ENCODE data around the gene MLLT1.

MLLT1 gene

DNA sequence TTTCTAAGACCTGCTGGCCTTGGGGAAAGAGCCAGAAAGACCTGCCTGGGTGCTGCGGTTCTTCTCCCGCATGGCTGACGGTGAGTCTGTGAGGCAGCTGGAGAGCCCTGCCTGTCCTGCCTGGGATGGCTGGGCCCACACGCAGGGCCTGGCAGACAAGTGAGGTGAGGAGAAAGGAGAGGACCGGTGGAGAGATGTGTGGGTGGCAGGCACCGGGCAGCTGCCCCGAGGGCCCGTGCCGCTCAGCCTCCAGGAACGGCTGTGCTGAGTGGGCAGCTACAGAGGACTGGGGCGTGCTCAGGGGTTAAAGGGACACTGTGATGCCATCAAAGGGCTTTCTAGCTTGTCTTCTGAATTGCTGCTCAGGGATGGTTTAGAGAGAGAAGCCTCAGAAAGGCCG is 53.8 kb downstream of the MLLT1 start:
- H3K36me3 ChIP-seq (ENCODE audit: control insufficient read depth, low read length): peaks cover 29% of the 10 kb centered on the region; the same call in 1 of the 2 replicates

GRCh38 chr19:6225232-6225865 is 54.4 kb downstream of the MLLT1 start:
- H3K27ac ChIP-seq (ENCODE audit: low read depth, low read length): no peak overlapping the region
- TF ChIP-seq, protein P1, sequence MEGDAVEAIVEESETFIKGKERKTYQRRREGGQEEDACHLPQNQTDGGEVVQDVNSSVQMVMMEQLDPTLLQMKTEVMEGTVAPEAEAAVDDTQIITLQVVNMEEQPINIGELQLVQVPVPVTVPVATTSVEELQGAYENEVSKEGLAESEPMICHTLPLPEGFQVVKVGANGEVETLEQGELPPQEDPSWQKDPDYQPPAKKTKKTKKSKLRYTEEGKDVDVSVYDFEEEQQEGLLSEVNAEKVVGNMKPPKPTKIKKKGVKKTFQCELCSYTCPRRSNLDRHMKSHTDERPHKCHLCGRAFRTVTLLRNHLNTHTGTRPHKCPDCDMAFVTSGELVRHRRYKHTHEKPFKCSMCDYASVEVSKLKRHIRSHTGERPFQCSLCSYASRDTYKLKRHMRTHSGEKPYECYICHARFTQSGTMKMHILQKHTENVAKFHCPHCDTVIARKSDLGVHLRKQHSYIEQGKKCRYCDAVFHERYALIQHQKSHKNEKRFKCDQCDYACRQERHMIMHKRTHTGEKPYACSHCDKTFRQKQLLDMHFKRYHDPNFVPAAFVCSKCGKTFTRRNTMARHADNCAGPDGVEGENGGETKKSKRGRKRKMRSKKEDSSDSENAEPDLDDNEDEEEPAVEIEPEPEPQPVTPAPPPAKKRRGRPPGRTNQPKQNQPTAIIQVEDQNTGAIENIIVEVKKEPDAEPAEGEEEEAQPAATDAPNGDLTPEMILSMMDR (IDR thresholded peaks at IDR 0.05; ENCODE audit: low read depth, low read length, poor library complexity, severe bottlenecking): no peak
- no peak for TF ChIP-seq EZH2phosphoT487 (IDR thresholded peaks at IDR 0.05; ENCODE audit: borderline replicate concordance, low read length)
- no peaks in the 10 kb centered on the region for H3K9me2 ChIP-seq (replicated peaks; ENCODE audit: control insufficient read depth, low read length)
- no peaks in the 10 kb centered on the region for H4K20me1 ChIP-seq (ENCODE audit: control insufficient read depth, insufficient read depth, low read depth, low read length)
- H3K4me3 ChIP-seq (ENCODE audit: low read length): no peak overlapping the region
- H3K36me3 ChIP-seq (ENCODE audit: control insufficient read depth, low read length): peaks cover 27% of the 10 kb centered on the region; the same call in 1 of the 2 replicates
- H3K9me3 ChIP-seq (ENCODE audit: control insufficient read depth, insufficient read depth, low read length): no peaks in the 10 kb centered on the region
- H3K4me2 ChIP-seq (ENCODE audit: low read length): no peak overlapping the region
- no peaks in the 10 kb centered on the region for H3K27me3 ChIP-seq (ENCODE audit: control insufficient read depth, low read length)
- no peaks in the 10 kb centered on the region for H3F3A ChIP-seq (ENCODE audit: control insufficient read depth, insufficient read depth)
- H3K79me2 ChIP-seq (ENCODE audit: control insufficient read depth, low read length): peaks cover 2% of the 10 kb centered on the region; the same call in 1 of the 2 replicates
- no peaks in the 10 kb centered on the region for H3K4me1 ChIP-seq (ENCODE audit: control insufficient read depth, low read length)

More for the DNA sequence above, 53.8 kb downstream of the MLLT1 start:
- Histone ChIP-seq H3K9me3 (ENCODE audit: control insufficient read depth, insufficient read depth, low read length) (no peaks in the 10 kb centered on the region), H3F3A (ENCODE audit: control insufficient read depth, insufficient read depth) (no peaks in the 10 kb centered on the region), H4K20me1 (ENCODE audit: control insufficient read depth, insufficient read depth, low read depth, low read length) (no peaks in the 10 kb centered on the region), H3K79me2 (ENCODE audit: control insufficient read depth, low read length) (peaks cover 6% of the 10 kb centered on the region), H3K4me1 (ENCODE audit: control insufficient read depth, low read length) (no peaks in the 10 kb centered on the region), H3K27ac (ENCODE audit: low read depth, low read length) (no peak overlapping the region), H3K9me2 (replicated peaks; ENCODE audit: control insufficient read depth, low read length) (no peaks in the 10 kb centered on the region), H3K4me2 (ENCODE audit: low read length) (no peak overlapping the region), H3K4me3 (ENCODE audit: low read length) (no peak overlapping the region), H3K27me3 (ENCODE audit: control insufficient read depth, low read length) (no peaks in the 10 kb centered on the region)
- no peak for TF ChIP-seq EZH2phosphoT487 (IDR thresholded peaks at IDR 0.05; ENCODE audit: borderline replicate concordance, low read length)
- TF ChIP-seq, protein P1 (IDR thresholded peaks at IDR 0.05; ENCODE audit: low read depth, low read length, poor library complexity, severe bottlenecking): no peak

DNA sequence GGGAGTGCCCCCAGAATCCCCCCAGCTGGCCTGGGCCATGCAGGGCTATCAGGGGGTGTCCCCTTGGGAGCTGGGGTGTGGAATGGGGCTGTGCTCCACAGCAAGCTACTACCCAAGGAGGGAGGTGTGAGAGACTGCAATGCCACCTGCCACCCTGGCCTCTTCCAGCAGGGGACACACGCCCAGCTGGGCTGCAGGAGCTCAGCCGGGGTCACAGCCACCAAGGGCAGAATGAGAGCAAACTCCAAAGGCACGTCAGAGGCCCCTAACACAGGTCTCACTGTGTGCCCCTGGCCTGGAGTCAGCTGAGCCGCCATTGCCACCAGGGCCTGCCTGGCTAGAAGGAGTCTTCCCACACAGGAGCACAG is 55.5 kb downstream of the MLLT1 start:
- Histone ChIP-seq H3K27ac (ENCODE audit: low read depth, low read length) (no peak overlapping the region), H3K9me2 (replicated peaks; ENCODE audit: control insufficient read depth, low read length) (no peaks in the 10 kb centered on the region), H3F3A (ENCODE audit: control insufficient read depth, insufficient read depth) (no peaks in the 10 kb centered on the region), H3K36me3 (ENCODE audit: control insufficient read depth, low read length) (peaks cover 23% of the 10 kb centered on the region; the same call in 1 of the 2 replicates), H3K4me1 (ENCODE audit: control insufficient read depth, low read length) (no peaks in the 10 kb centered on the region), H4K20me1 (ENCODE audit: control insufficient read depth, insufficient read depth, low read depth, low read length) (no peaks in the 10 kb centered on the region), H3K9me3 (ENCODE audit: control insufficient read depth, insufficient read depth, low read length) (no peaks in the 10 kb centered on the region), H3K4me2 (ENCODE audit: low read length) (no peak overlapping the region), H3K4me3 (ENCODE audit: low read length) (no peak overlapping the region), H3K27me3 (ENCODE audit: control insufficient read depth, low read length) (no peaks in the 10 kb centered on the region), H3K79me2 (ENCODE audit: control insufficient read depth, low read length) (peaks cover 2% of the 10 kb centered on the region; the same call in 1 of the 2 replicates)
- TF ChIP-seq, protein P1 (IDR thresholded peaks at IDR 0.05; ENCODE audit: low read depth, low read length, poor library complexity, severe bottlenecking): no peak
- TF ChIP-seq EZH2phosphoT487 (IDR thresholded peaks at IDR 0.05; ENCODE audit: borderline replicate concordance, low read length): no peak
